CD4-positive, alpha-beta T cell (primary cell): ENCODE measurements around the gene DAD1. TPM values are rescaled to one million over a fixed set of nuclear protein-coding genes. Genes with fewer than 3 reads are reported as not detected.

Experiments
- ATAC-seq: fragments of 200-7000 bp; cut with Tn5 transposase; one replicate; pipeline ENCODE4 v1.10.0; 2022; ENCODE audit warnings: mild to moderate bottlenecking; ENCODE audit not compliant: poor library complexity
- CTCF ChIA-PET: fragments of 350-600 bp; sonication (Branson Sonifier 250); formaldehyde crosslinking; loops from one replicate; lab custom pipeline; 2021; ENCODE audit warnings: antibody characterized with exemption, inconsistent platforms; lab: Charles Lee
- POLR2A ChIA-PET: fragments of 350-600 bp; sonication (Branson Sonifier 250); formaldehyde crosslinking; loops from one replicate; lab custom pipeline; 2021; ENCODE audit warnings: antibody characterized with exemption, inconsistent platforms; lab: Charles Lee
- DNase-seq, 14 experiments: peaks; one replicate each; pipeline ENCODE4 v3.0.0-alpha.2; 2013 to 2020; ENCODE audit warnings: mixed read lengths in 2 of 14
- H3K27ac ChIP-seq, 2 donors: one replicate each; pipeline versions ENCODE4 v1.5.1 to v1.7.0; 2013; ENCODE audit warnings: low read length in 2 of 2, low read depth in 1 of 2, mild to moderate bottlenecking in 1 of 2
- H3K27me3 ChIP-seq, 2 experiments: 1 replicate in 1 of 2; 2 replicates in 1 of 2; pipeline versions ENCODE4 v1.6.1 to v1.7.0; 2013; ENCODE audit warnings: low read length in 2 of 2, control low read depth in 1 of 2, mild to moderate bottlenecking in 1 of 2, moderate library complexity in 1 of 2; ENCODE audit not compliant: insufficient read depth in 2 of 2, control insufficient read depth in 1 of 2
- H3K36me3 ChIP-seq: one replicate; pipeline ENCODE4 v1.6.1; 2013; ENCODE audit warnings: low read length, control low read depth; ENCODE audit not compliant: insufficient read depth
- H3K4me1 ChIP-seq: one replicate; pipeline ENCODE4 v1.6.1; 2013; ENCODE audit warnings: low read length, control low read depth; ENCODE audit not compliant: insufficient read depth
- H3K4me3 ChIP-seq: one replicate; pipeline ENCODE4 v1.5.1; 2013; ENCODE audit warnings: mild to moderate bottlenecking, low read length, moderate library complexity
- H3K9me3 ChIP-seq, 2 experiments: 1 replicate in 1 of 2; 2 replicates in 1 of 2; pipeline versions ENCODE4 v1.6.1 to v1.7.0; 2013; ENCODE audit warnings: low read length in 2 of 2, mild to moderate bottlenecking in 2 of 2, control low read depth in 1 of 2, moderate library complexity in 1 of 2; ENCODE audit not compliant: control insufficient read depth in 1 of 2, insufficient read depth in 1 of 2
- H3K27ac Mint-ChIP-seq: one replicate; pipeline ENCODE4 v1.8.0; 2020; ENCODE audit warnings: mixed read lengths
- H3K27me3 Mint-ChIP-seq: one replicate; pipeline ENCODE4 v1.8.0; 2021; ENCODE audit warnings: mixed read lengths
- H3K36me3 Mint-ChIP-seq: one replicate; pipeline ENCODE4 v1.8.0; 2021; ENCODE audit warnings: low read depth, mixed read lengths
- H3K4me1 Mint-ChIP-seq: one replicate; pipeline ENCODE4 v1.8.0; 2021; ENCODE audit warnings: low read depth, mixed read lengths
- H3K4me3 Mint-ChIP-seq: one replicate; pipeline ENCODE4 v1.8.0; 2020; ENCODE audit warnings: mild to moderate bottlenecking, mixed read lengths
- H3K9me3 Mint-ChIP-seq: one replicate; pipeline ENCODE4 v1.8.0; 2020; ENCODE audit warnings: mixed read lengths
- intact Hi-C, 2 experiments: fragments of 100-400 bp; cut with DNase I in 1 of 2; cut with micrococcal nuclease in 1 of 2; formaldehyde crosslinking; loops; one replicate each; pipeline versions ENCODE4 v1.15.1 to v1.9.0; 2023 to 2025; cut with DNase I, micrococcal nuclease
- total RNA-seq, 174 experiments: library from RNA in 2 of 174; stranded (reverse) in 2 of 174; gene quantifications; one replicate each; pipeline ENCODE4 v1.2.3 and lab custom pipeline; 2021 to 2026
- TF ChIP-seq, protein P1 (sequence below): fragments of 200-600 bp; IDR thresholded peaks from one replicate; pipeline ENCODE4 v1.8.0; 2022; ENCODE audit warnings: antibody characterized with exemption, mild to moderate bottlenecking

The DAD1 gene
- total RNA-seq, 2 experiments from 2014 or later: 41.8 to 44.1 TPM

DNA sequence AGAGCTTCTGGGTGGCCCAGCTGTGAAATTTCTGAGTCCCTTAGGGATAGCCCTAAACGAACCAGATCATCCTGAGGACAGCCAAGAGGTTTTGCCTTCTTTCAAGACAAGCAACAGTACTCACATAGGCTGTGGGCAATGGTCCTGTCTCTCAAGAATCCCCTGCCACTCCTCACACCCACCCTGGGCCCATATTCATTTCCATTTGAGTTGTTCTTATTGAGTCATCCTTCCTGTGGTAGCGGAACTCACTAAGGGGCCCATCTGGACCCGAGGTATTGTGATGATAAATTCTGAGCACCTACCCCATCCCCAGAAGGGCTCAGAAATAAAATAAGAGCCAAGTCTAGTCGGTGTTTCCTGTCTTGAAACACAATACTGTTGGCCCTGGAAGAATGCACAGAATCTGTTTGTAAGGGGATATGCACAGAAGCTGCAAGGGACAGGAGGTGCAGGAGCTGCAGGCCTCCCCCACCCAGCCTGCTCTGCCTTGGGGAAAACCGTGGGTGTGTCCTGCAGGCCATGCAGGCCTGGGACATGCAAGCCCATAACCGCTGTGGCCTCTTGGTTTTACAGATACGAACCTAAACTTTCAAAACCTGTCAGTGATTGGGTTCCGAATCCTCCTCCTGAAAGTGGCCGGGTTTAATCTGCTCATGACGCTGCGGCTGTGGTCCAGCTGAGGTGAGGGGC is 38.9 kb downstream of the DAD1 start:
- Histone ChIP-seq H3K27me3 (no peaks in the 10 kb centered on the region), H3K4me3 (peak overlapping the region; percentile 10), H3K4me1 (peaks cover 100% of the 10 kb centered on the region), H3K9me3 (no peaks in the 10 kb centered on the region), H3K36me3 (peaks cover 90% of the 10 kb centered on the region), H3K27ac (peak overlapping the region; percentile 99)
- intact Hi-C loops: loop anchor here (1.0 to 10.0 kb wide), 11 partner anchors 11 to 803 kb away; no protein-coding TSS in a partner anchor
- ATAC-seq (peak; percentile 62), DNase-seq (peak in 12 of 14 experiments; percentile 44 to 84 (median 65))
- TF ChIP-seq, protein P1, sequence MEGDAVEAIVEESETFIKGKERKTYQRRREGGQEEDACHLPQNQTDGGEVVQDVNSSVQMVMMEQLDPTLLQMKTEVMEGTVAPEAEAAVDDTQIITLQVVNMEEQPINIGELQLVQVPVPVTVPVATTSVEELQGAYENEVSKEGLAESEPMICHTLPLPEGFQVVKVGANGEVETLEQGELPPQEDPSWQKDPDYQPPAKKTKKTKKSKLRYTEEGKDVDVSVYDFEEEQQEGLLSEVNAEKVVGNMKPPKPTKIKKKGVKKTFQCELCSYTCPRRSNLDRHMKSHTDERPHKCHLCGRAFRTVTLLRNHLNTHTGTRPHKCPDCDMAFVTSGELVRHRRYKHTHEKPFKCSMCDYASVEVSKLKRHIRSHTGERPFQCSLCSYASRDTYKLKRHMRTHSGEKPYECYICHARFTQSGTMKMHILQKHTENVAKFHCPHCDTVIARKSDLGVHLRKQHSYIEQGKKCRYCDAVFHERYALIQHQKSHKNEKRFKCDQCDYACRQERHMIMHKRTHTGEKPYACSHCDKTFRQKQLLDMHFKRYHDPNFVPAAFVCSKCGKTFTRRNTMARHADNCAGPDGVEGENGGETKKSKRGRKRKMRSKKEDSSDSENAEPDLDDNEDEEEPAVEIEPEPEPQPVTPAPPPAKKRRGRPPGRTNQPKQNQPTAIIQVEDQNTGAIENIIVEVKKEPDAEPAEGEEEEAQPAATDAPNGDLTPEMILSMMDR: no peak
- Mint-ChIP-seq H3K27ac (peak overlapping the region; percentile 93), H3K9me3 (no peaks in the 10 kb centered on the region), H3K36me3 (peaks cover 88% of the 10 kb centered on the region), H3K27me3 (no peaks in the 10 kb centered on the region), H3K4me1 (peaks cover 97% of the 10 kb centered on the region), H3K4me3 (peak overlapping the region; percentile 85)
- ChIA-PET POLR2A (interaction anchor here (0.6 to 13.3 kb wide), 18 partner anchors 10 to 809 kb away, joined by 3 to 613 read pairs (median 8); partner anchors contain the start of genes DAD1 and OXA1L), CTCF (interaction anchor here (0.8 to 5.5 kb wide), 8 partner anchors 11 to 450 kb away, joined by 3 to 34 read pairs (median 4); no protein-coding TSS in a partner anchor)

DNA sequence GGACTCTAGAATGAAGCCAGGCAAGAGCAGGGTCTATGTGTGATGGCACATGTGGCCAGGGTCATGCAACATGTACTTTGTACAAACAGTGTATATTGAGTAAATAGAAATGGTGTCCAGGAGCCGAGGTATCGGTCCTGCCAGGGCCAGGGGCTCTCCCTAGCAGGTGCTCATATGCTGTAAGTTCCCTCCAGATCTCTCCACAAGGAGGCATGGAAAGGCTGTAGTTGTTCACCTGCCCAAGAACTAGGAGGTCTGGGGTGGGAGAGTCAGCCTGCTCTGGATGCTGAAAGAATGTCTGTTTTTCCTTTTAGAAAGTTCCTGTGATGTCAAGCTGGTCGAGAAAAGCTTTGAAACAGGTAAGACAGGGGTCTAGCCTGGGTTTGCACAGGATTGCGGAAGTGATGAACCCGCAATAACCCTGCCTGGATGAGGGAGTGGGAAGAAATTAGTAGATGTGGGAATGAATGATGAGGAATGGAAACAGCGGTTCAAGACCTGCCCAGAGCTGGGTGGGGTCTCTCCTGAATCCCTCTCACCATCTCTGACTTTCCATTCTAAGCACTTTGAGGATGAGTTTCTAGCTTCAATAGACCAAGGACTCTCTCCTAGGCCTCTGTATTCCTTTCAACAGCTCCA is 39.6 kb downstream of the DAD1 start:
- H3K27me3 ChIP-seq: no peaks in the 10 kb centered on the region
- peak overlapping the region; percentile 85 for H3K4me3 Mint-ChIP-seq
- H3K27ac ChIP-seq: peak overlapping the region; percentile 99
- DNase-seq (peak in 1 of 14 experiments; percentile 53), ATAC-seq (no peak)
- H3K4me3 ChIP-seq: peak overlapping the region; percentile 10
- H3K27ac Mint-ChIP-seq: peak overlapping the region; percentile 93
- H3K9me3 ChIP-seq: no peaks in the 10 kb centered on the region
- ChIA-PET POLR2A (interaction anchor here (0.6 to 13.3 kb wide), 17 partner anchors 9 to 826 kb away, joined by 3 to 613 read pairs (median 9); partner anchors contain the start of gene DAD1), CTCF (interaction anchor here (0.8 to 5.5 kb wide), 7 partner anchors 11 to 826 kb away, joined by 3 to 34 read pairs (median 4); no protein-coding TSS in a partner anchor)
- TF ChIP-seq, protein P1: no peak
- H3K27me3 Mint-ChIP-seq: no peaks in the 10 kb centered on the region
- intact Hi-C loops: loop anchor here (2.0 to 5.0 kb wide), 2 partner anchors 37 to 45 kb away; no protein-coding TSS in a partner anchor
- peaks cover 100% of the 10 kb centered on the region for H3K4me1 ChIP-seq
- H3K36me3 ChIP-seq: peaks cover 92% of the 10 kb centered on the region
- H3K4me1 Mint-ChIP-seq: peaks cover 97% of the 10 kb centered on the region
- H3K9me3 Mint-ChIP-seq: no peaks in the 10 kb centered on the region
- peaks cover 95% of the 10 kb centered on the region for H3K36me3 Mint-ChIP-seq
